NB4 (cell line): ENCODE data around the gene ZNF638.
A peak's percentile ranks its signal among the peaks of the same experiment; 100 is the strongest.

Source experiments
- DNase-seq: peaks from one replicate; pipeline ENCODE4 v3.0.0; 2010; ENCODE audit warnings: low read depth
- H3K4me3 ChIP-seq: one replicate; pipeline ENCODE4 v1.5.1; 2011; ENCODE audit warnings: mild to moderate bottlenecking, low read depth, low read length, moderate library complexity
- CTCF ChIP-seq: IDR thresholded peaks from one replicate; pipeline ENCODE4 v1.5.1; 2012; ENCODE audit warnings: low read depth, low read length
- MAX ChIP-seq: IDR thresholded peaks from 2 replicates; pipeline ENCODE4 v1.6.1; 2011; ENCODE audit warnings: low read depth, low read length
- MYC ChIP-seq: IDR thresholded peaks from 2 replicates; pipeline ENCODE4 v1.6.1; 2011; ENCODE audit warnings: low read depth, low read length
- POLR2A ChIP-seq: IDR thresholded peaks from 2 replicates; pipeline ENCODE4 v1.6.1; 2011; ENCODE audit warnings: mild to moderate bottlenecking; ENCODE audit not compliant: insufficient read length; ENCODE audit errors: extremely low read depth

The ZNF638 gene

GRCh38 chr2:71332435-71332796 is 834 bp downstream of the ZNF638 start:
- no peak for TF ChIP-seq POLR2A
- TF ChIP-seq CTCF, result no peak
- TF ChIP-seq MYC, result no peak
- TF ChIP-seq MAX, result no peak
- peak overlapping the region; percentile 97 for H3K4me3 ChIP-seq
- DNase-seq, result no peak

GRCh38 chr2:71333619-71334018 is 2.0 kb downstream of the ZNF638 start:
- TF ChIP-seq CTCF, result no peak
- TF ChIP-seq MAX, result no peak
- no peak for TF ChIP-seq POLR2A
- no peak for TF ChIP-seq MYC
- H3K4me3 ChIP-seq, result peak overlapping the region; percentile 97
- no peak for DNase-seq

- no peak for DNase-seq
- H3K4me3 ChIP-seq, result peak overlapping the region; percentile 9
- TF ChIP-seq MYC, result no peak
- no peak for TF ChIP-seq CTCF
- no peak for TF ChIP-seq MAX
- TF ChIP-seq POLR2A, result no peak
Observed at GRCh38 chr2:71336384-71336783, 4.8 kb downstream of the ZNF638 start.

DNA sequence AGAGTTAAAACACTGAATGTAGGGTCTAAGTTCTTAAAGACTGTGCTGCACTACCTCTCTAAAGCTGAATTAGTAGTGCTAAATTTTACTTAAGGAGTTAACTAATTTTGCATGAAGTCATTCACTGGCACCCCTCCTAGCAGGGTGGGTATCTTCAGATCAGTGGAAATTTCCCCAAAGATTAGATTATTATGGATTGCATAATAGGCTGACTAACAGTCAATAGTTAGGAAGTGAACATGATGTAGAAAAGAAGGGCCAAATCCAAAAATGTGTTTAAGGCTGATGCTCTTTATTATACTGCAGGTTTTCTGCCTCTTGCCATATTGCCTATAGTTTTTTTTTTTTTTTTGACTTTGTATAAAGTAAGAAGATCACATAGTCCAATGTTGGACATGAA is 5.2 kb downstream of the ZNF638 start:
- DNase-seq, result peak; percentile 28
- no peak for TF ChIP-seq MYC
- no peak for TF ChIP-seq POLR2A
- H3K4me3 ChIP-seq, result no peak overlapping the region

DNA sequence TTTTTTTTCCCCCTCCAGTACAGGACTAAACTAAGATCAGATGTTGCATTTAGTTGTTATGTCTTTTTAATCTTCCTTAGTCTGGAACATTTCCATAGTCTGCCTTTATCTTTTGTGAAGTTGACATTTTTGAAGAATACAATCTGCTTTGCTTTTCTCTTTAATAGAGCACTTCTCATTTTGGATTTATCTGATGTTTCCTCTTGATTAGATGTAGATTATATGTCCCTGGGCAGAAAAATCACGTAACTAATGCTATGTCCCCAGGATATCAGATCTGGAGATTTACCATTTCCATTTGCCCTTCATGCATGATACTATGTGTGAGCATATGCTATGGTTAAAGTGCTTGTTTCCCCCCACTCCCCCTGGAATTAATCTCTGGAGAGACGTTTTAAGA is 6.2 kb downstream of the ZNF638 start:
- DNase-seq, result no peak
- no peak for TF ChIP-seq CTCF
- TF ChIP-seq MYC, result no peak
- TF ChIP-seq POLR2A, result no peak
- TF ChIP-seq MAX, result no peak
- H3K4me3 ChIP-seq, result no peak overlapping the region

- no peak overlapping the region for H3K4me3 ChIP-seq
- no peak for TF ChIP-seq MAX
- TF ChIP-seq CTCF, result no peak
- TF ChIP-seq MYC, result no peak
- TF ChIP-seq POLR2A, result no peak
- no peak for DNase-seq
Observed at GRCh38 chr2:71339685-71340084, 8.1 kb downstream of the ZNF638 start.

GRCh38 chr2:71340176-71340575 is 8.6 kb downstream of the ZNF638 start:
- no peak for DNase-seq
- no peak overlapping the region for H3K4me3 ChIP-seq
- no peak for TF ChIP-seq CTCF
- no peak for TF ChIP-seq MAX
- TF ChIP-seq POLR2A, result no peak
- no peak for TF ChIP-seq MYC
